Measurements from ENCODE around the gene RFT1.
"Not testable (repeated sequence)": the region's sequence is repeated elsewhere in the genome, so short reads cannot be mapped to it uniquely, and the experiment has no call there.

The RFT1 gene

DNA sequence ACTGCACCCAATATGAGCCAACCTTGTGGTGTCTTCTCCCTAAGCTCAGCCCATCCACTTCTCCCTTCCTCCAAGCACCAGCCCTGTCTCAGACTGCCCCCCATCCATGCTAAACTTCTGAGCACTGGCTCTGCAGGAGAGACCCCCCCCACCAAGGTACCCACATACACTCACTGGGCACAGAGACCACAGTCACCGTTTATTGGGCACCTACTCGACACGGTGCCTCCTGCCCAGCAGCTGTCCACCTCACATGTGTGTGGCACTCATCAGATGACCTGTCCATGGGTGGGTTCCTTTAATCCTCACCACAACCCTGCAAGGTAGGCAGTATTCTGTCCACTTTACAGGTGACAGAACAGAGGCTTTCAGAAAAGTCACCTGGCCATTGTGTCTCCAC lies 62.1 kb downstream of the RFT1 start:
- no peak for DNase-seq (ENCODE audit: low read depth)
- no peak overlapping the region for H3K4me3 ChIP-seq (replicated peaks; ENCODE audit: low read depth, low read length)
- TF ChIP-seq, protein P1, sequence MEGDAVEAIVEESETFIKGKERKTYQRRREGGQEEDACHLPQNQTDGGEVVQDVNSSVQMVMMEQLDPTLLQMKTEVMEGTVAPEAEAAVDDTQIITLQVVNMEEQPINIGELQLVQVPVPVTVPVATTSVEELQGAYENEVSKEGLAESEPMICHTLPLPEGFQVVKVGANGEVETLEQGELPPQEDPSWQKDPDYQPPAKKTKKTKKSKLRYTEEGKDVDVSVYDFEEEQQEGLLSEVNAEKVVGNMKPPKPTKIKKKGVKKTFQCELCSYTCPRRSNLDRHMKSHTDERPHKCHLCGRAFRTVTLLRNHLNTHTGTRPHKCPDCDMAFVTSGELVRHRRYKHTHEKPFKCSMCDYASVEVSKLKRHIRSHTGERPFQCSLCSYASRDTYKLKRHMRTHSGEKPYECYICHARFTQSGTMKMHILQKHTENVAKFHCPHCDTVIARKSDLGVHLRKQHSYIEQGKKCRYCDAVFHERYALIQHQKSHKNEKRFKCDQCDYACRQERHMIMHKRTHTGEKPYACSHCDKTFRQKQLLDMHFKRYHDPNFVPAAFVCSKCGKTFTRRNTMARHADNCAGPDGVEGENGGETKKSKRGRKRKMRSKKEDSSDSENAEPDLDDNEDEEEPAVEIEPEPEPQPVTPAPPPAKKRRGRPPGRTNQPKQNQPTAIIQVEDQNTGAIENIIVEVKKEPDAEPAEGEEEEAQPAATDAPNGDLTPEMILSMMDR (IDR thresholded peaks at IDR 0.05; ENCODE audit: low read length, missing control alignments), result no peak

DNA sequence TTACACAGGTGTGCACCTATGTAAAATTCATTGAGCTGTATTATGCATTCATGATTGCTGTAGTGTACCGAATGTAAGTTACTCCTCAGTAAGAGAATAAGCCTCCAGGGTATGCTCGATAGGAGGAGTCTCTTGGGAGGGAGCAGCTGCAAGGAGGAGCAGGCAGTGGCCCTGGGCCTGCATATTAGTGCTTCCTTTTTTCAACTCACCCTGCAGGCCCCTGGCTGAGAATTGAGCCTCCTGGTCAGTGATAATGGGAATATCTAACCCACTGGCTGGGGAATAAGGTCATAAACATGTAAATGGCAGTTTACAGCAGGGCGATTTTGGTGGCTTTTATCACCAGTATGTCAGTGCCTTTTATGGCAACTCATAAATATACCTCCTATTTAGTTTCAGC lies 62.7 kb downstream of the RFT1 start:
- TF ChIP-seq, protein P1 (IDR thresholded peaks at IDR 0.05; ENCODE audit: low read length, missing control alignments), result no peak
- DNase-seq (ENCODE audit: low read depth), result no peak
- H3K4me3 ChIP-seq (replicated peaks; ENCODE audit: low read depth, low read length), result no peak overlapping the region

DNA sequence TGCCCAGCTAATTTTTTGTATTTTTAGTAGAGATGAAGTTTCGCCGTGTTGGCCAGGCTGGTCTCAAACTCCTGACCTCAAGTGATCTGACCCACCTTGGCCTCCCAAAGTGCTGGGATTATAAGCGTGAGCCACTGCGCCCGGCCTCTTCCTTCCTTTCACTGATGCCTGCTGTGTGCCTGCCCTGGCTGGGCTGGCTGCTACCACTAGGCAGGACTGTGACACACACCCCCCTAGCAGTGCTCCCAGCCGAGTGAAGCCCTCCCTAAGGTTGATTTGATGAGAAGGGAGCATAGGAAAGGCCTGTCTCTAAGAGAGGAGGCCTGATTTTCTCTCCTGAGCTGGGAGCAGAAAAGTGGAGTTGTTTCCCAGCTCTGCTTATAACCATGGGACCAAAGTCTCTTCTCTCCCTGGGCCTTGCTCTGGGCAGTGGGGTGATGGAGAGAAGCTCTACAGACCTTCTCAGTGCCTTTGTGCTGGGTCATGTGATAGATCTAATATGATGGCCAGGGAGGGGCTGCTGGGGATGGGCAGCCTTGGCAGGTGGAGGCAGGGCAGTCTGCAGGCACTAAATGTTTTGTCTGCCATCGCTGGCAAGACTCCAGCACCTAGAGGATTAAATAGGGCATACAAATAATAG lies 64.3 kb downstream of the RFT1 start:
- TF ChIP-seq, protein P1 (IDR thresholded peaks at IDR 0.05; ENCODE audit: low read length, missing control alignments), result no peak

DNA sequence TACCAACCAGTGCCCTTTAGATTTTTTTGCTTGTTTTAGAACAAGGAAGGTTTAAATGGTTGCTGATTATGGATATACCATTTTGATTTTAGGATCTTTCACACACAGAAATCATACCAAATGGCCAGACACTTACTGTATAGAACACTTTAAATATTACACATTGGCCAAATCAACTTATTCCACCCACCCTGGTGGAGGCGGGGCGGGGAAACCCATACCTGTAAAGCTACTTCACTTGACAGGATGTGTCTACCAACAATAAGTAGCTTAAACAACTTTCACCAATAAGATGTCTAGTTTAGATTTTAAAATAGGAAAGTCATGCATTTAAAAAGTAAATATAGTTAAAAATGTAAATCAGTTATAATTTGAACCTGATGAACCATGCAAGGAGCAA lies 67.3 kb downstream of the RFT1 start:
- no peak for DNase-seq (ENCODE audit: low read depth)
- H3K4me3 ChIP-seq (replicated peaks; ENCODE audit: low read depth, low read length), result no peak overlapping the region
- TF ChIP-seq, protein P1 (IDR thresholded peaks at IDR 0.05; ENCODE audit: low read length, missing control alignments), result no peak

More for the DNA sequence above, 64.3 kb downstream of the RFT1 start:
- no peak overlapping the region for H3K4me3 ChIP-seq (replicated peaks; ENCODE audit: low read depth, low read length)
- no peak for DNase-seq (ENCODE audit: low read depth)

DNA sequence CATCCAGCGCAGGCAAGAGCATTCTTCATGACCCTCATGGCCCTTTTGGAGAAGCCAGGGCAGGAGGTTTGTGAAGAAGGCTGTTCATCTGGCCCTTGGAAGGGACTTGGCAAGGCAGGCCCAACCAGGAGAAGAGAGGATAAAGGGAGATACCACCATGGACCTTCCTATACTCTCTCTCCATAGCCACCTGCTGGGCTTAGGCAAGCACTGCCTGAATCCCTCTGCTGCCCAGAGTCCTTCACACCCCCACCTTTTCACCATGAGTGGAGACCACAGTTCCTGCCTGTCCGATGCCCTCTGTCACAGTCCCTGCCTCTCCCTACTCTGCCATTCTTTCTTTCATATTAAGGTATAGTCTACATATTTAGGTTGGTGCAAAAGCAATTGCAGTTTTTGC lies 73.8 kb downstream of the RFT1 start:
- H3K4me3 ChIP-seq (replicated peaks; ENCODE audit: low read depth, low read length), result no peak overlapping the region
- peak; percentile 13 for DNase-seq (ENCODE audit: low read depth)
- TF ChIP-seq, protein P1 (IDR thresholded peaks at IDR 0.05; ENCODE audit: low read length, missing control alignments), result peak; percentile 40

DNA sequence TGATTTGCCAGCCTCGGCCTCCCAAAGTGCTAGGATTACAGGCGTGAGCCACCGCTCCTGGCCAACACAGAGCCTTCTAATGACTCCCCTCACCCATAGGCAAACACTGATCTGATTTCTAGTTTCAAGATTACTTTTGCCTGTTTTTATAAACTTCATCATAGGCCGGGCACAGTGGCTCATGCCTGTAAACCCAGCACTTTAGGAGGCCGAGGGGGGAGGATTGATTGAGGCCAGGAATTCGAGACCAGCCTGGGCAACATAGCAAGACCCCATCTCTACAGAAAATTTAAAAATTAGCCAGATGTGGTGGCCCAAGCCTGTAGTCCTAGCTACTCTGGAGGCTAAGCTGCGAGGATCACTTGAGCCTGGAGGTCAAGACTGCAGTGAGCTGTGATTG lies 76.0 kb downstream of the RFT1 start:
- not testable (repeated sequence) for DNase-seq (ENCODE audit: low read depth); H3K4me3 ChIP-seq (replicated peaks; ENCODE audit: low read depth, low read length)

DNA sequence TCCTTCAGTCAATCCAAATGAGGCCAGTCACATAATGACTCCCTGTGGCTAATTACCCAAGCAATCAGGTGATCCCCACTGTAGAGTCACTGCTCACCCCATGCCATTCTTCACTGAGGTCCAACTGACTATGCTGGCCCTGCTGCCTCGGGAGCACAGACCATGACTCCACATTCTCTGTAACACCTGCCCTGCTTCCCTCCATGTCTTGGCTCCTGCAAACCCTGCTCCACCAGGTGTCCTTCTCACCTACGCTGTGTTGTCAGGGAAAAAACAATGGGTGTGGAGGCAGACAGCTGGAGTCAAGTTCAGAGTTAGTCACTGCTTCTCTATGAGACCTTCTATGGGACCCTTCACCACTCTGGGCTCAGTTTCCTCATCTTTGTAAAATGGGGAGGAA lies 78.3 kb downstream of the RFT1 start:
- TF ChIP-seq, protein P1 (IDR thresholded peaks at IDR 0.05; ENCODE audit: low read length, missing control alignments), result no peak
- no peak overlapping the region for H3K4me3 ChIP-seq (replicated peaks; ENCODE audit: low read depth, low read length)
- DNase-seq (ENCODE audit: low read depth), result no peak

Measured in fibroblast of pulmonary artery (primary cell).